Activated CD4-positive, CD25-positive, alpha-beta regulatory T cell (primary cell): Measurements from ENCODE around the gene RPL36.
"Not testable (repeated sequence)": the region's sequence is repeated elsewhere in the genome, so short reads cannot be mapped to it uniquely, and the experiment has no call there.

Source experiments
- DNase-seq, 4 experiments: peaks; one replicate each; lab custom pipeline; 2025; lab: John Stamatoyannopoulos, UW

The RPL36 gene

DNA sequence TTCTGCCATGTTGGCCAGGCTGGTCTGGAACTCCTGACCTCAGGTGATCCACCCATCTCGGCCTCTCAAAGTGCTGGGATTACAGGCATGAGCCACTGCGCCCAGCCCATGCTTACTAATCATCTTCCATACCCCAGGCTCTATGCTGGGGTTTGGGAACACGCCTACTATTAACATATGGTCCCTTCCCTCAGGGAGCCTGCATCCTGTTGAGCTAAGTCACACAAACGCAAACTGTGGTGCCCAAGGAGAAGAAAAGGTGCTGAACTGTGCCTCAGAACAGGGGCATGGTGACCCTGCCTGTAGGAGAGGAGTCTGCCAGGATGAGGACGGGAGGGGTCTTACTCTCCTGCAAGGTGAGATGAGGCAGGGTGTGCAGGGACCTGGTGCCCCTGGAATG lies 15.4 kb upstream of the RPL36 start:
- DNase-seq, result no peak

DNA sequence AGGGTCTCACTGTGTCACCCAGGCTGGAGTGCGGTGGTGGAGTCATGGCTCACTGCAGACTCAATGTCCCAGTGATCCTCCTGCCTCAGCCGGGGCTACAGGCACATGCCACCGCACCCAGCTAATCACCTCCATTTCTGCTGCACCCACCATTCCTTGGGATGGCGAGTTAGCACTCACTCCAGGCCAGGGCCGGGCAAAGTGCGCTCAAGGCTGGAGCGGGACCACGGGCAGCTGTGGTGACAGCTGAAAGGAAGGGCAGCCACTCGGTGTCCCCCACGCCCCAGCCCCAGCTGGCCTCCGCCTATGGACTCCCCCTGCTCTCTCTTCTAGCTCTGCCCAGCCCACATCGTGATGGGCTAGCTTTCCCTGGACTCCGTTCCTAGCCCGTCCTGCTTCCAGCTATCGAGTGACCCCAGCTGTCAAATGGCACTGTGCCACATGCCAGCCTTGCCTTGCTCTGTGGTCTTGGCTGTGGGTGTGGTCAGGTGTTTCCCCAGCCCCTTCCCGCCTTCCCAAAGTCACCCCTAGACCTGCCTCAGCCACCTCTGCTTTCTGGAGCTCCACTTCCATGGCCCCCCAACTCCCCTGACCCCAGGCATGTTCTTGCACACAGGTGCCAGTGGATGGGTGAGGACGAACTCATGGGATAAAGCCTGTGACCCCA lies 13.9 kb upstream of the RPL36 start:
- DNase-seq, result no peak

DNA sequence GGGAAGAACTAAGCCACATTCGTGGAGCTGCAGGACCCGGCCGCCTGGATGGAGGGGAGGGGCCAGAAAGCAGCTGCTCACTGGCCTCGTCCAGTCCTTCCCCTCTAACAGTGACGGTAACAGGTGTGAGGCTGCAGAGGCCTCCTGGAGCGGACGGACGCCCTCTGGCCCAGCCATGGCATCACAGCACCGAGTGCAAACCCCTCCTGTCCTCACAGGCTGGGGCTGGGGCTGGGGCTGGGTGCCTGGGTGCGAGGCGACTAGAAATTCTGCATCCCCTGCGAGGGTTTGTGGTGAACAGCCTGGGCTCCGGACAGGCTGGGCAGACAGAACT lies 13.4 kb upstream of the RPL36 start:
- no peak for DNase-seq

DNA sequence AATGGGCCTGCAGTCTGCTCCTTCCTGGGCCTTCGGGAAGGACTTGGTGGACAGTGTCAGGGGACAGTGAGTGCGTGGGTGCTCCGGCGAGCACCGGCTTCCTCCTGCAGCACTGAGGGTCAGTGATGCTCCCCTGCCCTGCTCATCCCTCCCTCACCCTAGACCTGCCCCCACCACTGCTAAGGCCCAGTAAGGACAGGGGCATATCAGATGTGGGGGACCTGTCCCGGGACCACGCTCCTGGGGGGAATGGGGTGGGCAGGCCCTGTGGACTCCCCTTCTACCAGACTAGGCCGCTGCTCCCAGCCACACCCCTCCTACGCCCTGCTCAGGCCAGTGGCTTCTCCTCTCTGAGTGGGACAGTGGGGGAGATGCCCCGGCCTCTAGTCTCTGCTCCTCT lies 13.0 kb upstream of the RPL36 start:
- no peak for DNase-seq

DNA sequence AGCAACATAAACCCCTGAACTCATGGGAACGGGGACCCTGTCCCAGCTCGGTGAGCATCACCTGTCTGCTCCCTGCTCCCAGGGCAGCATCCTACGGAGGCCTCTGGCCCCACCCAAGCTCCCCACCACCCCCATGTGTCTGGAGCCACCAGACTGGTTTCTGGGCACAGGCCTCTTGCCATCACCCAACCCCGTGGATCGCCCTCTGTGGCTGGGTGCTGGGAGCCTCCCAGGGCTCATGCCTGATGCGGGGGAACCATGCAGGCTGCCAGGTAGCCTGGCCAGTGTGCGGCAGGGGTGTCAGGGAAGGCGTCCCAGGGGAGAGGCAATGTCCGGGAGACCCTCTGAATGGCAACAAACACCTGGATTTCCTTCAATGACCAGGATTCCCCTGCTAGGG lies 12.5 kb upstream of the RPL36 start:
- no peak for DNase-seq

DNA sequence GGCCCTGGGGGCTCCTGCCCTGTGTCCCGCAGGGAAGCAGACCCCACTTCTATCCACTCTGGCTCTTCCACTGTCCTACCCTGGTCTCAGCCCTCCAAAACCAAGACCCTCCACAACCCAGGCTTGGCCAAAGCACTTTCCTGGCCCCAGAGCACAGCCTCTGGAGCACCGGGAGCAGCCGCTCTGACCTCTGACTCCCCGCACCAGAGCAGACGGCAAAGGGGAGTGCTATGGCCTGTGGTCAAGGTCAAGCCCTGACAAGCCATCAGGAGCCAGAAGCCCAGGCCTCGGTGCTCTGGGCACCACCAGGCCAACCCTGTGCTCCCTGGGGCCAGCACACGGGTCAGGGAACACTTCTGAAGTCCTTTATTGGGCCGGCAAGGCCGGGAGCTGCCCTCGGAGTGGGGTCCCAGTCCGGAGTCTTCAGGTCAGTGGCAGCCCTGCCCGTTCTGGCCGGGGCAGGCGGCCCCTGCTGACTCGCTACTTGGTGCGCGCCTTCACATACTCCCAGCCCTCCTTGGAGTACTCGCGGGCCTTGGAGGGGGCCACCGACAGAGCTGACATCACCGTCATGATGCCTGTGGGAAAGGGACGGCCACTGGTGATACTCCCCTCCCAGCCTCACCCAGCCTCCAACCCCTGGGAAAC lies 11.9 kb upstream of the RPL36 start:
- no peak for DNase-seq

DNA sequence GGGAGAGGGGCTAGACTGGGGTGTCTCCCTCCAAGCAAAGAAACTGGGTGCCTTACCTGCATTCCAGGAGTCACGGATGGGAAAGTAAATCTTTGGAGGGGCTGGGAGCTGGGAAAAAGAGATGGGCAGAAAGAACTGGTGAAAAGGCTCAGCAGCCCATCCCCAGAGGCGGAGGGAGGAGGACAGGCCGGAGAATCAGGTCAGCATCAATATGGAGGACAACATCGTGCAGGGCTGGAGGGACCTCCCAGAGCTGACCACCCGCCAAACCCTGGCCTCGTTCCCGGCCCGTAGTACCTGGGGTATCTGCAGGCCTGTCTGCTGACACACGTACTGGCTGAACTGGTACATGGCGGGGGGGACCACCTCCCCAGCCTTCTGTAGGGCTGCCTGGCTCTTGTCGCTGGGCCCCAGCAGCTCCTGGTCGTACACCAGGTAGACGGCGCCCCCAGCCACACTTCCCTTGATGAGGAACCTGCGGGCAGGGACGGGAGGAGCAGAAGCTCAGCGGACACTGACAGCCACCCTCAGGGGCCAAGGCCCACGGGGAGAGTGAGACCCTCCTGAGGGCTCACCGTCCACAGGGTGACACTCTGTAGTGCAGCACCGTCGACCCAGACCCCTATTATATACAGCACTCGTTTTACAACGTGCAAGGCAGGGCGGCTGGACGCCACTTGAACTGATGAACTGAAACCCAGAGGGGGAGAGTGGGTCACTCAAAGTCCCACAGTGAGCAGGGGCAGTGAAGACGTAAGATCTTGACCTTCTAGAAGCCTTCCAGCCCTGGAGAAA lies 10.6 kb upstream of the RPL36 start:
- no peak for DNase-seq

DNA sequence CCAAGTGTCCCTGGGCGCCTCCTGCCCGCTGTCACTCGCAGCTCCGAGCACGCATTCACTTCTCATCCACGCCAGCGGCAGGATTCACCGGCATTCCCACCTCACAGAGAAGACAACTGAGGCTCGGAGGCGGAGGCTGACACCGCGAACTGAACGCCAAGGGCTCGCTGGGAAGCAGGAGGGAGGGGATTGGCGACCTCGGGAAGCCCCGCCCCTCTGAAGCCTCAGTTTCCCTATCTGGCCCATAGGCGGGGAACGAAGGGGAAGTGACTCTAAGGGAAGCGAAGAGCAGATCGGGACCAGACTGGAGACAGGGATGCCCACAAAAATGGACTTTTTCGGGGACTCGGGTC lies 10.0 kb upstream of the RPL36 start:
- DNase-seq, result no peak

DNA sequence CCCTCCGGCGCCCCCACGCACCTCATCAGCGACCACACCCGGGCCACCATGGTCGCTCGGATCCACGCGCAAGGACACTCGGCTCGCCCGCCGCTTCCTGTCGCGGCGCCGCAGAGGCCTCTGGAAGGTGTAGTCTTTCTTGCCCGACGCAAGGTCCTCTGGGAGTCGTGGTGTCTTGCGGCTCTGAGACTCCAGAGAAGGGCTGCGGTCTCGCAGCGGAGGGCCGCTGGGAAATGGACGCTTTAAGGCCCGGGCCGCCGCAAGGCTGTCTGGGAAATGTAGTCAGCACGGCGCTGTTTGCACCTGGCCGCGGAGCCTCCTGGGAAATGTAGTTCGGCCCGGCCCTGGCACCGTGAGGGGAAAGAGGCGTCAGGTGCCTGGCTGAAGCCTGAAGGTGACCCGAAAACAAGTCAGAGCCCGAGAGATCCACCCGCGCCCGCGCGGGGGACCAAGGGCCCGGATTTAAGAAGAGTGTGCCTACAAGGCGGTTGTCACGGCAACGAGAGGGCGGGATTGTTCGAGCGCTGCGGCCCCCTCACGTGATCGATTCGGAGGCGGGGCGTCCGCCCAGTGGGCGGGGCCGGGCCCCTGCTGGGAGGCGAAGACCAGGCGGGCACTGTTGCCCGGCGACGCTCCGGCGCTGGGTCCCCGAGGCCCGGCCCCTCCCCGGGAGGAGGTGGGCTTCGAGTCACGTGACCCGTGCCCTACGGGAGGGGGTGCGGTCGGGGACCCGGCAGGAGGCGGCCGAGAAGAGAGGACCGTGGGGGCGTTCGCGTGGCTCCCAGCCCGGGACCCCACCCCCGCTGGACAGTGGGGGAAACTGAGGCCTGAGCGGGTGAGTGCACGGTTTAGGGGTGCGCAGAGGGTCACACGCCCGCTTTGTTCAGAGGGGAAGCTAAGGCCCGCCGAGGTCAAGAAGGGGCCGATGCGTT lies 9.4 kb upstream of the RPL36 start, which contains the start of the genes HSD11B1L and MICOS13:
Gene HSD11B1L (plus strand): TSS at position 591 of the 932 bp plus-strand sequence. CDS start 3,806 bp downstream, outside the sequence.
Gene MICOS13 (minus strand): TSS at position 80 of the 932 bp plus-strand sequence. CDS start 30 bp downstream, at position 50.
- peak; percentile 96 to 99 (median 97) for DNase-seq

DNA sequence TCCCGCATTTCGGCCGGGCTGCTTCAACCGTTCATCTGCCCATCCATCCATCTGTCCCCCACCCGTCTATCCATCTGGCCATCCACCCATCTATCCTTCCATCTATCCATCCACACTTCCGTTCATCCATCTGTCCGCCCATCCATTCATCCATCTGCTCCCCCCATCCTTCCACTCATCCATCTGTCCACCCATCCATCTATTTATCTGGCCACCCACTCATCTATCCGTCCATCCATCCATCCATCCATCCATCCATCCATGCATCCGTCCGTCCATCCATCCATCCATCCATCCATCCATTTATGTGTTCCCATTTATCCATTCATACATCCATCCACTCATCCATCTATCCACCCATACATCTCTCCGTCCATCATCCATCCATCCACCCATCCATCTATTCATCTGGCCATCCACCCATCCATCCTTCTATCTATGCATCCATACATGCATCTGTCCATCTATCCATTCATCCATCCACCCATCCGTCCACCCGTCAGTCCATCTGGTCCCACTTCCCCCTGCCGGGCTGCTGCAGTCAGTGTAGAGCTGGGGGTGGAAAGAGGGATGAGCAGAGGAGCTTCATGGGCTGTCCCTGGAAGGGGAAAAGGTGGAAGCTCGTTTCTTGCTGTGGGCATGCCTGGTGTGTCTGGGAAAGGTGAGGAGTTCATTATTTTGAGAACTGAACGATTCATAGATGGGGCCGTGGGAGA lies 8.5 kb upstream of the RPL36 start:
- DNase-seq, result no peak

DNA sequence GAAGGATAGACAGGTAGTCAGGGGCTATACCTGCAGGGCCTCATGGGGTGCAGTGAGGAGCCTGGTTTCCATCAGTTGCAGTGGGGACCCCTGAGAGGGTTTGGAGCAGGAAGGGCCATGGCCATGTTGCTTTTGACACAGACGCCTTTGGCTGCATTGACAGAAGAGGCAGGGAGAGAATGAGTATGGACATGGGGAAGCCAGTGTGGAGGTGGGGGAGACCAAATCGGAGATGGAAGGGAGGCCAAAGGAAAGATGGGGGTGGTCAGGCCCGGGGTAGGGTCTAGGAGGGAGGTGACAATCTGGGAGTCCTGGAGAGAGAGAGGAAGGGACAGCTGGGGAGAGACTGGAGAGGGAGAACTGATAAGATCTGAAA lies 8.0 kb upstream of the RPL36 start:
- no peak for DNase-seq

DNA sequence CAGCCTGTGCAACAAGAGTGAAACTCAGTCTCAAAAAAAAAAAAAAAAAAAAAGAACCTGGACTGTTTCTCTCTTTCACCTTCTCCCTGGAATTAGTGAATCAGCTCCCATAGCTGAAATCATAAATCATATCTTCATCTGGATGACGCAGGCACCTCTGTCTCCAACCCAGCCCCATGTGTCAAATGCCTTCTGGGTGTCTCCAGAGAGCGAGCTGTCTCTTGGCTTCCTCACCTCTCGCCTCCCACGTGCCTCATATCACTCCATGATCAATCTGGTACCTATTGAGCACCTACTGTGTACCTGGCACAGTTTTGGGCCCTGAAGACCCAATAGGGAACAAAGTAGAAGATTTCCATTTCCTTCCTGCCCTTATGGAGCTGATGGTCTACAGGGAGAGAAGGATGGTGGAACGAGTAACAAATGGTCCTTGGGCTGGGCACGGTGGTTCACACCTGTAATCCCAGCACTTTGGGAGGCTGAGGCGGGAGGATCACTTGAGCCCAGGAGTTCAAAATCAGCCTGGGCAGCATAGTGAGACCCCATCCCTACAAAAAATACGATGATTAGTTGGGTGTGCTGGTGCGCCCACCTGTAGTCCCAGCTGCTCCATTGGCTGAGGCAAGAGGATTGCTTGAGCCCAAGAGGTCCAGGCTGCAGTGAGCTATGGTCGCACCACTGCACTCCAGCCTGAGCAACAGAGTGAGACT lies 6.8 kb upstream of the RPL36 start:
- no peak for DNase-seq

DNA sequence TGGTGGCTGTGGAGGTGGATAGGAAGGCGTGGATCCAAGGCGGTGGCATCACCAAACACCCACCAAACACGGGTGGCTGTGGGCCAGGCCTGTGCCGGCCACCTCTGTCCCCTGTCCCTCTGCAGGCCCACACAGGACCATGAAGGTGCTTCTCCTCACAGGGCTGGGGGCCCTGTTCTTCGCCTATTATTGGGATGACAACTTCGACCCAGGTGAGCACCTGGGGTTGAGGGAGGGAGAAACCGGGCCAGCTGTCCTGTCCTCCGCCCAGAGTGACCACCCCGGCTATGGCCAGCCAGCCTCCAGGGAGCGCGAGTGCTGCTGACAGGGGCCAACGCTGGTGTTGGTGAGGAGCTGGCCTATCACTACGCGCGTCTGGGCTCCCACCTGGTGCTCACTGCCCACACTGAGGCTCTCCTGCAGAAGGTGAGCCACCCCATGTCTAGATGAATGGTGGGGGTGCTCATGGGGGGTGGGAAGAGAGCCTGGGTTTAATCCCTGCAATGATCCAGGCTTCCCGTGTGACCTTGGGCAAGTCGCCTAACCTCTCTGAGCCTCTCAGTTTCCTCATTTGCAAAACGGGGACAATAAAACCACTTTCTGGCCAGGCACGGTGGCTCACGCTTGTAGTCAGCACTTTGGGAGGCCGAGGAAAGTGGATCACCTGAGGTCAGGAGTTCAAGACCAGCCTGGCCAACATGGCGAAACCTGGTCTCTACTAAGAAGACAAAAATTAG lies 5.2 kb upstream of the RPL36 start:
- no peak for DNase-seq

DNA sequence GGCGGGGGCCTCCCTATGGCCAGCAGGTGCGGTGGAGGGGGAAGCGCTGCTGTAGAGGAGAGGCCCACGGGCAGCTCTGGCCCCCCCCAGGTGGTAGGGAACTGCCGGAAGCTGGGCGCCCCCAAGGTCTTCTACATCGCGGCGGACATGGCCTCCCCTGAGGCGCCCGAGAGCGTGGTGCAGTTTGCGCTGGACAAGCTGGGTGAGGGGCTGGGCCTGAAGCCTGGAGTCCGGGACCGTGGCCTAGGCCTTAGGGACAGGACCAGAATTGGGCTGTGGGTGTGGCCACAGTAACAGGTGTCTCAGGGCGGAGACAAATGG lies 3.8 kb upstream of the RPL36 start:
- no peak for DNase-seq

DNA sequence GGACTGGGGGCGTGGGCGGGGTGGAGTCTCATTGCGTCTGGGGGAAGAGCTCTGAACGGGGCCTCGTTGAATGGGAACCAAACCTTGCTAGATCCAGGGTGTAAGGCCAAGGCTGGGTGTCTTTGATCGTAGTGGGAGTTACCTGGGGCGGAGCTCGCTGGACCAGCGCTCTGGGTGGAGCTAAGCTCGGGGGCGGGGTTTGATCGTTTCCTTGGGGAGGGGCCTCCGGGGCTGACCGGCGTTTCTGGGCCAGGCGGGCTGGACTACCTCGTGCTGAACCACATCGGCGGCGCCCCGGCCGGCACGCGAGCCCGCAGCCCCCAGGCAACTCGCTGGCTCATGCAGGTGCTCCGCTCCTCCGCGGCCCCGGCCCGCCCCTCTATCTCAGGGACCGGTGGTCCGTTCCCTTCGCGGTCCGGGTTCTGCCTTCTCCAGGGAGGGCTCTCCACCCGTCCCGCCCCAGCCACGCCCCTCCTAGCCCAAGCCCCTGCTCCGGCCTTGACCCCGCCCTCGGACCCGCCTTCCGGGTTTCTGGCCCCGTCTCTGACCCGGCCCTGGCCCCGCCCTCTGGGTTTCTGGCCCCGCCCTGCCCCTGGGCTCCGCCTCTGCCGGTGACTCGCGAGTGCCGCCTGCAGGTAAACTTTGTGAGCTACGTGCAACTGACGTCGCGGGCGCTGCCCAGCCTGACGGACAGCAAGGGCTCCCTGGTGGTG lies 3.3 kb upstream of the RPL36 start:
- DNase-seq, result peak; percentile 85 to 99 (median 92)

DNA sequence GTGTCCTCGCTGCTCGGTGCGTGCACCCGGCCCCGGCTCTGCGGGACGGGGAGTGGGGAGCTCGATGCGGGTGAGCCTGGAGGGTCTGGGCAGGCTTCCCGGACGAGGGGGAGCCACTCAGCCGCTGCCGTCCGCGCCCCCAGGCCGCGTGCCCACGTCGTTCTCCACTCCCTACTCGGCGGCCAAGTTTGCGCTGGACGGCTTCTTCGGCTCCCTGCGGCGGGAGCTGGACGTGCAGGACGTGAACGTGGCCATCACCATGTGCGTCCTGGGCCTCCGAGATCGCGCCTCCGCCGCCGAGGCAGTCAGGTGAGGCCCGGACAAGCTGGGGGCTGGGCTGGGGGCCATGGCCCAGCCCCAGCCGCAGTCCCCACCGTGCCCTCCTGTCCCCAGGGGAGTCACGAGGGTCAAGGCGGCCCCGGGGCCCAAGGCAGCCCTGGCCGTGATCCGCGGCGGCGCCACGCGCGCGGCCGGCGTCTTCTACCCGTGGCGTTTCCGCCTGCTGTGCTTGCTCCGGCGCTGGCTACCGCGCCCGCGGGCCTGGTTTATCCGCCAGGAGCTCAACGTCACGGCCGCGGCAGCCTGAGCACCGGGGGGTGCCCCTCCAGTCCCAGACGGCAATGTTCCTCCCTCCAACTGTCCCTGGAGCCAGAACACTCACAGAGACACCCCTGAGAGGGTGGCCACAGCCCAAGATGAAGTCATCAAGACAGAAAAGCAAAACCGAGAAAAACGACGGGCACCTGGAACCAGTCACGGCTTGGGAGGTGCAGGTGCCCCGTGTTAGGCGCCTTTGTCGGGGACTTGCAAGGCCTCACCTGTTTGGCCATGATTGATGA lies 2.5 kb upstream of the RPL36 start:
- no peak for DNase-seq

DNA sequence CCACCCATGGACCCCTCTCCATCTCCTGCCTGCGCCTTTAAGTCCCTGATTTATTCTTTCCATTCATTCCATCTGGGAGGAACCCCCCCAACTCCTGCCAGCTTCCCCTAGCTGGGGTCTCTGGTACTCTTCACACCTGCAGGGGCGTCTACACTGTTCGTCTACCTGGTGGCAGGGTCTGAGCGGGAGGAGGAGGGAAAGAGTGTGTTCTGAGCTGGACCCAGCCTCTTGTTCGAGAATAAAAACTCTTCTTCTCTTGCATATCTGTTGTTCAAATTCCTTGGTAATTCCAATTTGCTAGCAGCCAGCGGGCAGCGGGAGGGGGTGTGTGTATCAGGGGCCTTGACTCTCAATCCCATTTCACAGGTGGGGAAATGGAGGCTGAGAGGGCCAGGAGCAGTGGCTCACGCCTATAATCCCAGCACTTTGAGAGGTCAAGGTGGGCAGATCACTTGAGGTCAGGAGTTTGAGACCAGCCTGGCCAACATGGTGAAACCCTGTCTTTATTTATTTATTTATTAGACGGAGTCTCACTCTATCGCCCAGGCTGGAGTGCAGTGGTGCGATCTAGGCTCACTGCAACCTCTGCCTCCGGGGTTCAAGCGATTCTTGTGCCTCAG lies 1.7 kb upstream of the RPL36 start:
- not testable (repeated sequence) for DNase-seq
